Stimulated activated naive CD8-positive, alpha-beta T cell treated with anti-CD3 and anti-CD28 coated beads, Interleukin-15, amount 100 ng/mL, for 72 hours (primary cell): ENCODE results near the gene SMIM10L2A.
"Not testable (repeated sequence)": the region's sequence is repeated elsewhere in the genome, so short reads cannot be mapped to it uniquely, and the experiment has no call there.

Source experiments
- ATAC-seq: fragments of 150-1000 bp; cut with Tn5 transposase; 2 replicates; pipeline ENCODE4 v1.10.0; 2021; ENCODE audit warnings: mild to moderate bottlenecking, moderate library complexity
- DNase-seq, 2 donors: peaks; one replicate each; pipeline ENCODE4 v3.0.0; 2021 to 2022
- H3K27ac Mint-ChIP-seq, 2 donors: one replicate each; pipeline ENCODE4 v1.8.0; 2022; ENCODE audit warnings: mild to moderate bottlenecking in 2 of 2, mixed read lengths in 2 of 2, moderate library complexity in 2 of 2
- H3K27me3 Mint-ChIP-seq: one replicate; pipeline ENCODE4 v1.8.0; 2022; ENCODE audit warnings: mixed read lengths
- H3K4me1 Mint-ChIP-seq: one replicate; pipeline ENCODE4 v1.8.0; 2022; ENCODE audit warnings: mild to moderate bottlenecking, mixed read lengths
- H3K4me3 Mint-ChIP-seq, 2 donors: one replicate each; pipeline ENCODE4 v1.8.0; 2022; ENCODE audit warnings: mild to moderate bottlenecking in 2 of 2, mixed read lengths in 2 of 2, moderate library complexity in 1 of 2
- H3K9me3 Mint-ChIP-seq, 2 donors: one replicate each; pipeline ENCODE4 v1.8.0; 2022; ENCODE audit warnings: mixed read lengths in 2 of 2

Gene SMIM10L2A

GRCh38 chrX:135433531-135434257 is 11.9 kb downstream of the SMIM10L2A start:
- H3K4me3 Mint-ChIP-seq, result no peak overlapping the region
- peaks cover 10% of the 10 kb centered on the region for H3K4me1 Mint-ChIP-seq
- ATAC-seq, result no peak
- peaks cover 7 to 14% of the 10 kb centered on the region in 2 donors for H3K9me3 Mint-ChIP-seq
- H3K27ac Mint-ChIP-seq, result no peak overlapping the region
- H3K27me3 Mint-ChIP-seq, result peaks cover 13% of the 10 kb centered on the region
- DNase-seq, result no peak

GRCh38 chrX:135434258-135435138 is 12.8 kb downstream of the SMIM10L2A start:
- no peak overlapping the region for H3K4me3 Mint-ChIP-seq
- peaks cover 7 to 14% of the 10 kb centered on the region in 2 donors for H3K9me3 Mint-ChIP-seq
- H3K27me3 Mint-ChIP-seq, result peaks cover 13% of the 10 kb centered on the region
- peaks cover 10% of the 10 kb centered on the region for H3K4me1 Mint-ChIP-seq
- DNase-seq (no peak), ATAC-seq (no peak)
- no peak overlapping the region for H3K27ac Mint-ChIP-seq

DNA sequence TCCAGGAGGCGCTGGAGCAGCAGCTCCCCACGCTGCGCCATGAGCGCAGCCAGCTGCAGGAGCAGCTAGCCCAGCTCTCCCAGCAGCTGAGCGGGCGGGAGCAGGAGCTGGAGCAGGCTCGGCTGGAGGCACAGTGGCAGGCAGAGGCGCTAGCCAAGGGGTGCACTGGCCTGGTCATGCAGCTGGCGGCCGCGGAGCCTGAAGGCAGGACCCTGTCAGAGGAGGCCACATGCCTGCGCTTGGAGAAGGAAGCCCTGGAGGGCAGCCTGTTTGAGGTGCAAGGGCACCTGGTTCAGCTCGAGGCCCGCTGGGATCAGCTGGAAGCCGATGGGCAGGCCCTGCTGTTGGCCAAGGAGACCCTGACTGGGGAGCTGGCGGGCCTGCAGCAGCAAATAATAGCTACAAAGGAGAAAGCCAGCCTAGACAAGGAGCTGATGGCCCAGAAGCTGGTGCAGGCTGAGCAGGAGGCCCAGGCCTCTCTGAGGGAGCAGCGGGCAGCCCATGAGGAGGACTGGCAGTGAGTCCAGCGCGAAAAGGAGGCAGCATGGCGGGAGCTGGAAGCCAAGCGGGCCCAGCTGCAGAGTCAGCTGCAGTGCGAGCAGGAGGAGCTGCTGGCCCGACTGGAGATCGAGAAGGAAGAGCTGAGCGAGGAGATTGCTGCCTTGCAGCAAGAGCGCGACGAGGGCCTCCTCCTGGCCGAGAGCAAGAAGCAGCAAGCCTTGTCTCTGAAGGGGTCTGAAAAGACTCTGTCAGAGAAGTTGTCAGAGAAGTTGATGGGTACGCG is 13.6 kb downstream of the SMIM10L2A start:
- no peak overlapping the region for H3K27ac Mint-ChIP-seq
- H3K4me1 Mint-ChIP-seq, result peaks cover 10% of the 10 kb centered on the region
- peaks cover 7 to 14% of the 10 kb centered on the region in 2 donors for H3K9me3 Mint-ChIP-seq
- peaks cover 7% of the 10 kb centered on the region for H3K27me3 Mint-ChIP-seq
- no peak overlapping the region for H3K4me3 Mint-ChIP-seq
- ATAC-seq (no peak), DNase-seq (no peak)

DNA sequence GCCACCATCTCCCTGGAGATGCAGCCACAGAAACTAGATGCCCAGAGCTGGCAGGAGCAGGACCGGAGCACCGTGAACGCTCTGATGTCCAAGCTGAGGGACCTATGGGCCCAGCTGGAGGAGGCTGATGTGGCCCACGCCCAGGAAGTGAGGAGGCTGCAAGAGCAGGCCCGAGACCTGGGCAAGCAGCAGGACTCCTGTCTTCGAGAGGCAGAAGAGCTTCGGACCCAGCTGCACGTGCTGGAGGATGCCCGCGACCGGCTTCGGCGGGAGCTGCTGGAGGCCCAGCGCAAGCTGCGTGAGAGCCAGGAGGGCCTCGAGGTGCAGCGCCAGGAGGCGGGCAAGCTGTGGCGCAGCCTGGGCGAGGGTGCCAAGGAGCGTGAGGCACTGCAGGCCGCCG is 14.2 kb downstream of the SMIM10L2A start:
- H3K27me3 Mint-ChIP-seq, result peaks cover under 1% of the 10 kb centered on the region
- H3K9me3 Mint-ChIP-seq, result peaks cover 6 to 10% of the 10 kb centered on the region in 2 donors
- no peak overlapping the region for H3K27ac Mint-ChIP-seq
- DNase-seq, result no peak
- ATAC-seq, result no peak
- H3K4me3 Mint-ChIP-seq, result no peak overlapping the region
- peaks cover 10% of the 10 kb centered on the region for H3K4me1 Mint-ChIP-seq

GRCh38 chrX:135436456-135436855 is 14.7 kb downstream of the SMIM10L2A start:
- H3K27me3 Mint-ChIP-seq, result no peaks in the 10 kb centered on the region
- H3K9me3 Mint-ChIP-seq, result peaks cover under 1 to 5% of the 10 kb centered on the region in 2 donors
- no peak overlapping the region for H3K27ac Mint-ChIP-seq
- no peak for DNase-seq
- no peak for ATAC-seq
- H3K4me3 Mint-ChIP-seq, result no peak overlapping the region
- peaks cover 5% of the 10 kb centered on the region for H3K4me1 Mint-ChIP-seq

DNA sequence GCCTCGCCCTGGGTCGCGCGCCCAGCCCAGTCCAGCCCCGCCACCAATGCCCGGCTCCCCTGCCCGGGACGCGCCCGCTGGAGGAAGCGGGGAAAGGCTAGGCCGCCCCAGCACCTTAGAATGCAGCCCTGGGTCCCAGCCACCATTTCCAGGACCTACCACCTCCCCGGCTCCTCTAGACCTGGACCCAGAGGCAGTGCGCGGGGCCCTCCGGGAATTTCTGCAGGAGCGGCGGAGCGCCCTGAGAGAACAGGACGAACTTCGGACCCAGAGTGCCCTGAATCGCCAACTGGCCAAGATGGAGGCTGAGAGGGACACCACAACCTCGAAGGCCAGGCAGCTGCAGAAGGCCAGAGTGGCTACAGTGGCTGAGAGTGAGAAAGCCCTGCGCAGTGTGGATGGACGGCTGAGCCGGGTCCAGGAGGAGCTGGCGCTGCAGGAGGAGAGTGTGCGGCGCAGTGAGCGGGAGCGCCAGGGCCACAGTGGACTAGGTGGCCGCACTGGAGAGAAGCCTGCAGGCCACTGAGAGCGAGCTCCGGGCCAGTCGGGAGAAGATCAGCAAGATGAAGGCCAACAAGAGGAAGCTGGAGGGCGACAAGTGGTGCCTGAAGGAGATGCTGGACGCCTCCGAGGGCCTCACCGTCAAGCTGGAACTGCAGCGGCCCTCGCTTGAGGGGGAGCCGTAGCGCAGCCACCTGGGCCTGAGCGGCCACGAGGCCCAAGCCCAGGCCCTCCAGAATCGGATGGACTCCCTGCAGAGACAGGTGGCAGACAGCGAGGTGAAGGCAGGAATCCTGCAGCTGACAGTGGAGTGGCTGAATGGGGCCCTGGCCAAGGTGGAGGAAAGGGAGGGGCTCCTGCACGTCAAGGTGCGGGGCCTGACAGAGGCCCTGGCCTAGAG is 15.5 kb downstream of the SMIM10L2A start:
- no peaks in the 10 kb centered on the region for H3K4me1 Mint-ChIP-seq
- ATAC-seq (peak; percentile 54), DNase-seq (no peak)
- H3K9me3 Mint-ChIP-seq, result no peaks in the 10 kb centered on the region
- H3K27me3 Mint-ChIP-seq, result no peaks in the 10 kb centered on the region
- no peak overlapping the region for H3K4me3 Mint-ChIP-seq
- H3K27ac Mint-ChIP-seq, result no peak overlapping the region

GRCh38 chrX:135437867-135438733 is 16.4 kb downstream of the SMIM10L2A start:
- no peak for DNase-seq
- Mint-ChIP-seq H3K27ac (no peak overlapping the region), H3K4me3 (no peak overlapping the region), H3K27me3 (no peaks in the 10 kb centered on the region), H3K4me1 (no peaks in the 10 kb centered on the region), H3K9me3 (no peaks in the 10 kb centered on the region)
- ATAC-seq, result no peak

DNA sequence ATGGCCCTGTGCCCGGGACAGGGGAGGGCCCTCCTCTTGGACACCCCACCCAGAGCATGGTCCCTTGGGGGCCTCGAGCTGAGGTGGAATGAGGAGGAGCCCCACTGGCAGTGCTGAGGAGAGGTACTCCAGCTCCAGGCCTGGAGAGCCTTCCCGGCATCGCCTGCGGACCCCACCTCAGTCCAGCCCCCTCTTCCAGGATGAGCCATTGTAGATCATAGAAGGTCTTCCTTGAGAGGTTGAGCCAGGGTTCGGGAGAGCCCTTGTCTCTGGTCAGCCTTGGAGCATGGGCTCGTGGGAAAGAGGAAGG is 16.9 kb downstream of the SMIM10L2A start:
- no peak for ATAC-seq

DNA sequence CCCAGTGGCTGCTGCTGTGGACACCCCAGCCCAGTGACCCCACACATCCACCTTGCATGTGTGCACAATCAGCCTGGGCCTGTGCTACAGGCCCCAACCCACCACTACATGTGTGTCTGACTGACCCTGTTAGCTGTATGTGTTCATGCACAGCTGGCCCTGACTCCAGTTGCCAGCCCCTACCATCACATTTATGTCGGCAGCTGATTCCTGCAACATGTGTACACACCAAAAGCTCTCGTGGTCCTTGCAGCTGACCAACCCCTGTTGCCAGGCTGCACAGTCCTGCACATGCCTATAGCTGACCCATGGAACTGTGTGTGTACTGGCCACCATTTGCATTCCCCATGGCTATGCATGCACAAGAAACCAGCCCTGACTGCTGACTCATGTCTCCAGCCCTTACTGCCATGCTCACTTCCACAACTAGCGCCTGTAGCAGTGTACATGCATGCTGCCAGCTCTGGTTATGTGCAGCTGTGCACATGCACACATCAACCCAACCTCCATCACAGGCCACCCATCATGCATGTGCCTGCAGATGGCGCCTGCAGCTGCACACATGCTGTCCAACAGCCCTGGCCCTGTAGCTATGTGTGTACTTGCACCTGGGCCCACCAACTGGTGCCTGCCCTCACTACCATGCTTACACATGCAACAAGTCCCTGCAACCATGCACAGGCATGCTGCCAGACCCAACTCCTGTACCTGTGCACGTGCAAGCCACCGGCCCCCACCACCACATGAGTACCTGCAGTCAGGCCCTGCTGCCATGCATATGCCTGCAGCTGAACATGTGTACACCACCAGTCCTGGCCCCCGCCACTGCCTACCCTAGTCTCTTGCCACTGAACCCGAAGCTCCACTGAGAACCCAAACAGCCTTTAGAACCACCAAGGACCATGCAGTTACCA is 28.1 kb downstream of the SMIM10L2A start:
- Mint-ChIP-seq H3K27ac (no peak overlapping the region), H3K4me1 (no peaks in the 10 kb centered on the region), H3K9me3 (no peaks in the 10 kb centered on the region), H3K4me3 (no peak overlapping the region), H3K27me3 (no peaks in the 10 kb centered on the region)
- DNase-seq (no peak), ATAC-seq (no peak)

More for the DNA sequence above, 16.9 kb downstream of the SMIM10L2A start:
- Mint-ChIP-seq H3K27me3 (no peaks in the 10 kb centered on the region), H3K4me1 (no peaks in the 10 kb centered on the region), H3K27ac (no peak overlapping the region), H3K4me3 (no peak overlapping the region), H3K9me3 (no peaks in the 10 kb centered on the region)
- no peak for DNase-seq

DNA sequence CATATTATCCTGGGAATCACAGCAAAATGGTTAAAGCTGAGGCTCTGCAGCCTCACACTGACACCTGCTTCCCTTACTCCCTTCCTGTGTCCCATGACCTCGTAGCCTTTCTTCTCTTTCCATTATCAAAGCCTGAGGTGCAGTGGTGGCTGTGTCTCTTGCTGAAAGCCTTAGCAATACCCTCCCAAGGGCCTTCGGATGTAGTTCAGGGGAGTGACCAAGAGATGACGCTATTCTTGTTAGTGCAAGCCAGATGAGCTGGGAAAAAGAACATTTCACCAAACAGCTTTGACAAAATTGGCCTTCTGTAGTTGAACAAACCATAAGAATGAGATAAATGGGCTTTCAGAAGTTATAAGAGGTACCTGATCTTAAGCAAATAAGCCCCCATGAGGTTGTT is 31.6 kb downstream of the SMIM10L2A start:
- no peak overlapping the region for H3K27ac Mint-ChIP-seq
- no peak overlapping the region for H3K4me3 Mint-ChIP-seq
- H3K9me3 Mint-ChIP-seq, result peaks cover 0 to 4% of the 10 kb centered on the region in 2 donors
- DNase-seq (no peak), ATAC-seq (no peak)
- no peaks in the 10 kb centered on the region for H3K4me1 Mint-ChIP-seq
- H3K27me3 Mint-ChIP-seq, result no peaks in the 10 kb centered on the region

DNA sequence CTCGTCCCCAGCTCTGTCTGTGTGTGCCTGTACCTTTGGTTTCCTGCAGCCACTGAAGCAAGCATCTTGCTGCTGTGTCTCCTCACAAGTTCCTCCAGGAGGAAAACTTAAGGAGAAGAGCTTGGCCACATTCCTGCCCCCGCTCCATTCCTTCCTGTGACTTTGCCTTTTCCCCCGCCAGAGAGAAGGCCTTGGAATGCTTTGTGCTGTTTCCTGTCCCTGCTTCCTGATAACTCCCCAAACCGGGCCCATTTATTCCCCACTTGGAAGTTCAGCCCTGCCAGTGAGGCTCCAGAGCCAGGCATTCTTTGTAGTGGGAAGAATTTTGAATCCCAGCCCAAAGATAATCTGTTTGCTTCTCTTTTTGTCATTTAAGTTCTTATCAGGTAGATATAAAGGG is 33.1 kb downstream of the SMIM10L2A start:
- peak overlapping the region in 1 of 2 donors; percentile 25 for H3K27ac Mint-ChIP-seq
- H3K9me3 Mint-ChIP-seq, result peaks cover 0 to 4% of the 10 kb centered on the region in 2 donors
- H3K27me3 Mint-ChIP-seq, result no peaks in the 10 kb centered on the region
- H3K4me3 Mint-ChIP-seq, result no peak overlapping the region
- no peak for ATAC-seq
- no peaks in the 10 kb centered on the region for H3K4me1 Mint-ChIP-seq
- no peak for DNase-seq

DNA sequence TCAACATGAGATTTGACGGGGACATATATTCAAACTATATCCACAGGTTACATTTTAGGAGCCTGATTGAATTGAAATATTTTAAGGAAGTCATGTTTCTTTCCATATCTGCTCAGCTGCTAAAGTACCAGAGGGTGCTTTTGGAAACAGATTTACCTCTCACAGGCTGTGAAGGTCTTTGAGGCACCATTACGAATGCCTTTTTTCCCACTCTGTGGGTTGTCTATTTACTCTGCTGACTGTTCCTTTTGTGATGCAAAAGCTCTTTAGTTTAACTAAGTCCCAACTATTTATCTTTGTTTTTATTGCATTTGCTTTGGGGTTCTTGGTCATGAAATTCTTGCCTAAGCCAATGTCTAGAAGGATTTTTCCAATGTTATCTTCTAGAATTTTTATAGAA is 40.0 kb downstream of the SMIM10L2A start:
- not testable (repeated sequence) for H3K27ac Mint-ChIP-seq, H3K4me1 Mint-ChIP-seq

GRCh38 chrX:135463937-135464336 is 42.2 kb downstream of the SMIM10L2A start:
- no peak for ATAC-seq

More for the DNA sequence above, 40.0 kb downstream of the SMIM10L2A start:
- H3K9me3 Mint-ChIP-seq, H3K27me3 Mint-ChIP-seq, DNase-seq, H3K4me3 Mint-ChIP-seq, ATAC-seq: not testable (repeated sequence)

More at GRCh38 chrX:135463937-135464336, 42.2 kb downstream of the SMIM10L2A start:
- H3K9me3 Mint-ChIP-seq, result no peaks in the 10 kb centered on the region
- H3K27ac Mint-ChIP-seq, result no peak overlapping the region
- peaks cover 7% of the 10 kb centered on the region for H3K27me3 Mint-ChIP-seq
- no peaks in the 10 kb centered on the region for H3K4me1 Mint-ChIP-seq
- H3K4me3 Mint-ChIP-seq, result no peak overlapping the region
- no peak for DNase-seq
